DOHH2 (cell line): Measurements from ENCODE around the gene MYO1D.

Experiments used
- EZH2phosphoT487 ChIP-seq: fragments of 200-600 bp; sonication (generic); IDR thresholded peaks from 2 replicates; pipeline ENCODE4 v1.6.1; 2017; ENCODE audit warnings: borderline replicate concordance, mild to moderate bottlenecking, antibody characterized with exemption, low read length, moderate library complexity, mixed read lengths
- TF ChIP-seq, protein P1 (sequence below): fragments of 200-600 bp; sonication (generic); IDR thresholded peaks from one replicate; pipeline ENCODE4 v1.5.1; 2014; ENCODE audit warnings: antibody characterized with exemption, mild to moderate bottlenecking, low read depth, low read length; ENCODE audit not compliant: poor library complexity, severe bottlenecking

DNA sequence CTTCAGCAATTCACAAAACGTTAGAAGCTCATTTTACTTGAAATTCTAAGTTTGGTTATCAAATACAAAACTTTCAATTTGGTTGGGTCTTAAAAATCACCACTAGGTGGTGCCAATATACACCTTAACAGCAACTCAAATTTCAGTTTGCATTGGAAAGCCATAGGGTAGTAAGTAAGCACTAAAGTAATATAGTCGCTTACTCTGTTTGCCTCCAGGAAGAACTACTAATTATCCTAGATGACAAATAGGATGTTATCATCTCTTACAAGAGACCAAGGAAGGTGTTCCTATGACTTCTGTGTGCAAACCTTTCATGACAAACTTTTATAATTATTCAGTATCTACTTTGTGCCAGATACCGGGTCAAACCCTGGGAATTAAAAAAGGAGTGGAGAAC is 93.3 kb downstream of the MYO1D start:
- TF ChIP-seq, protein P1, sequence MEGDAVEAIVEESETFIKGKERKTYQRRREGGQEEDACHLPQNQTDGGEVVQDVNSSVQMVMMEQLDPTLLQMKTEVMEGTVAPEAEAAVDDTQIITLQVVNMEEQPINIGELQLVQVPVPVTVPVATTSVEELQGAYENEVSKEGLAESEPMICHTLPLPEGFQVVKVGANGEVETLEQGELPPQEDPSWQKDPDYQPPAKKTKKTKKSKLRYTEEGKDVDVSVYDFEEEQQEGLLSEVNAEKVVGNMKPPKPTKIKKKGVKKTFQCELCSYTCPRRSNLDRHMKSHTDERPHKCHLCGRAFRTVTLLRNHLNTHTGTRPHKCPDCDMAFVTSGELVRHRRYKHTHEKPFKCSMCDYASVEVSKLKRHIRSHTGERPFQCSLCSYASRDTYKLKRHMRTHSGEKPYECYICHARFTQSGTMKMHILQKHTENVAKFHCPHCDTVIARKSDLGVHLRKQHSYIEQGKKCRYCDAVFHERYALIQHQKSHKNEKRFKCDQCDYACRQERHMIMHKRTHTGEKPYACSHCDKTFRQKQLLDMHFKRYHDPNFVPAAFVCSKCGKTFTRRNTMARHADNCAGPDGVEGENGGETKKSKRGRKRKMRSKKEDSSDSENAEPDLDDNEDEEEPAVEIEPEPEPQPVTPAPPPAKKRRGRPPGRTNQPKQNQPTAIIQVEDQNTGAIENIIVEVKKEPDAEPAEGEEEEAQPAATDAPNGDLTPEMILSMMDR, result peak; percentile 74
- TF ChIP-seq EZH2phosphoT487, result no peak
